ENCODE results near the gene MRPL45.
A peak's percentile ranks its signal among the peaks of the same experiment; 100 is the strongest.
"Not testable (repeated sequence)": the region's sequence is repeated elsewhere in the genome, so short reads cannot be mapped to it uniquely, and the experiment has no call there.

Gene MRPL45

GRCh38 chr17:38296834-38297517 is at the start of gene MRPL45:
Gene MRPL45, plus strand, starts transcription at chr17:38297168. Its CDS starts 16 bp downstream, at chr17:38297184.
- DNase-seq, result peak; percentile 92

GRCh38 chr17:38253191-38253590 is 43.8 kb upstream of the MRPL45 start:
- DNase-seq, result not testable (repeated sequence)

- not testable (repeated sequence) for DNase-seq
Observed at GRCh38 chr17:38254357-38254756, 42.6 kb upstream of the MRPL45 start.

- peak; percentile 25 for DNase-seq
Observed at GRCh38 chr17:38257013-38257621, 39.9 kb upstream of the MRPL45 start.

GRCh38 chr17:38265974-38266506 is 30.9 kb upstream of the MRPL45 start:
- DNase-seq, result not testable (repeated sequence)

GRCh38 chr17:38266571-38266970 is 30.4 kb upstream of the MRPL45 start:
- DNase-seq, result not testable (repeated sequence)

GRCh38 chr17:38268138-38268537 is 28.8 kb upstream of the MRPL45 start:
- DNase-seq, result not testable (repeated sequence)

- DNase-seq, result not testable (repeated sequence)
Observed at GRCh38 chr17:38269045-38269444, 27.9 kb upstream of the MRPL45 start.

GRCh38 chr17:38269552-38269951 is 27.4 kb upstream of the MRPL45 start:
- not testable (repeated sequence) for DNase-seq

GRCh38 chr17:38285994-38286393 is 11.0 kb upstream of the MRPL45 start:
- DNase-seq, result not testable (repeated sequence)

GRCh38 chr17:38286501-38287091 is 10.4 kb upstream of the MRPL45 start:
- DNase-seq, result peak; percentile 39

GRCh38 chr17:38288217-38288827 is 8.6 kb upstream of the MRPL45 start:
- DNase-seq, result not testable (repeated sequence)

- DNase-seq, result not testable (repeated sequence)
Observed at GRCh38 chr17:38289760-38290159, 7.2 kb upstream of the MRPL45 start.

- DNase-seq, result not testable (repeated sequence)
Observed at GRCh38 chr17:38295602-38296365, 1.2 kb upstream of the MRPL45 start.

- DNase-seq, result no peak
Observed at GRCh38 chr17:38315497-38315896, 18.5 kb downstream of the MRPL45 start.

GRCh38 chr17:38317081-38317480 is 20.1 kb downstream of the MRPL45 start:
- no peak for DNase-seq

GRCh38 chr17:38320482-38320881 is 23.5 kb downstream of the MRPL45 start:
- DNase-seq, result no peak

GRCh38 chr17:38322156-38322779 is 25.3 kb downstream of the MRPL45 start:
- DNase-seq, result no peak

GRCh38 chr17:38322897-38323296 is 25.9 kb downstream of the MRPL45 start:
- no peak for DNase-seq

- DNase-seq, result no peak
Observed at GRCh38 chr17:38324141-38324697, 27.3 kb downstream of the MRPL45 start.

GRCh38 chr17:38324772-38325171 is 27.8 kb downstream of the MRPL45 start:
- DNase-seq, result no peak
